Measurements from ENCODE around the gene EDIL3.

The EDIL3 gene

DNA sequence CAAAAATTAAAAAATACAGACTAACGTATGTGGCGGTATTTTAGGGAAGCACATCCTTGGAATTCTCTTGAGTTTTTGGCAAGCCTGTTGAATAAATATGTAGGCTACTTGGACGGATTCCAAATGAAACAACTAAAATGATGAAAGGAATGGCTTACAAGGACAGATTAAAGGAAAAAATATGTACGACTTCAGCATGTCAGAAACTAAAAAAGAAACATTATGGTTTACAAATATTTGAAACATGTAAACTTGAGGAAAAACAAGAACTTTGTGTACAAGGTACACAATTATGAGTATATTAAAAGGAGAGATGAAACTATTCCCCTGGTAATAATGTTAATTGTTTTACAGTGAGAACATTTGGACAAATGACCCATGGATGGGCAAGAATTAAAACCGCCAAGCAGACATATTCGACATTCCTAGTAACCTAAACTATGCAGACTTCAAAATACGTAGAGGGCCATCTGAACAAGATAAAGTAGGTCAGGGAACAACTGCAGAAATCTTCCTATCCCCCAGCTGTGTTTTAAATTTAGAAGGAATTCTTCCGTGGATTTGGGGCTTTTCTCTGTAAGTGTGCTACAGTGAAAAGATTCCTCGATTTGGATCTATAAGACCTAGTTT is 12.5 kb downstream of the EDIL3 start:
- no peak overlapping the region for H3K4me3 ChIP-seq (ENCODE audit: low read length in 2 of 2)
- H3K79me1 ChIP-seq (ENCODE audit: low read depth, low read length) = no peaks in the 10 kb centered on the region
- no peak for DNase-seq (ENCODE audit: low spot score)
- no peak overlapping the region for H2BK12ac ChIP-seq (ENCODE audit: low read length)
- H3K27ac ChIP-seq (replicated peaks; ENCODE audit: low read length) = no peak overlapping the region
- no peak overlapping the region for H3K4ac ChIP-seq (ENCODE audit: low read length)
- no peak overlapping the region for H3K18ac ChIP-seq (ENCODE audit: low read length)
- H3K23ac ChIP-seq (ENCODE audit: low read depth, low read length, poor library complexity) = no peak overlapping the region
- no CpG with 5 or more reads among the region's 9 CpGs for WGBS, 2 donors (ENCODE audit: extremely low coverage in 2 of 2, insufficient read length in 2 of 2, insufficient replicate concordance in 1 of 2)
- no peak overlapping the region for H2BK5ac ChIP-seq (ENCODE audit: low read length)
- H2AFZ ChIP-seq (ENCODE audit: low read length) = no peak overlapping the region
- no peak overlapping the region for H2BK15ac ChIP-seq (ENCODE audit: low read length)
- H3K14ac ChIP-seq (ENCODE audit: low read length) = no peak overlapping the region
- no peak overlapping the region for H4K8ac ChIP-seq (ENCODE audit: low read depth, low read length)
- no peaks in the 10 kb centered on the region for H3K4me1 ChIP-seq (ENCODE audit: control insufficient read depth in 2 of 2, insufficient read depth in 1 of 2, low read depth in 1 of 2, low read length in 2 of 2)
- no peaks in the 10 kb centered on the region for H3K9me3 ChIP-seq (replicated peaks in 1 of 2; ENCODE audit: control insufficient read depth in 2 of 2, insufficient read depth in 1 of 2, low read depth in 1 of 2, low read length in 2 of 2)
- H3K36me3 ChIP-seq (replicated peaks in 1 of 2; ENCODE audit: control insufficient read depth in 2 of 2, insufficient read depth in 2 of 2, low read length in 2 of 2) = no peaks in the 10 kb centered on the region
- no peak overlapping the region for H3K9ac ChIP-seq (ENCODE audit: low read depth, low read length, poor library complexity)
- H2BK120ac ChIP-seq (ENCODE audit: low read depth, low read length) = no peak overlapping the region
- H2AK5ac ChIP-seq (ENCODE audit: low read depth, low read length) = no peak overlapping the region
- H4K91ac ChIP-seq (ENCODE audit: low read depth, low read length, poor library complexity) = no peak overlapping the region
- H3K4me2 ChIP-seq (ENCODE audit: insufficient read depth, low read length, poor library complexity, severe bottlenecking) = no peak overlapping the region
- no peaks in the 10 kb centered on the region for H3K27me3 ChIP-seq (ENCODE audit: control insufficient read depth in 3 of 3, insufficient read depth in 3 of 3, low read depth in 1 of 3, low read length in 3 of 3)

GRCh38 chr5:84370176-84370575 is 14.5 kb downstream of the EDIL3 start:
- no peak for DNase-seq (ENCODE audit: low spot score)
- no peak overlapping the region for H2AK5ac ChIP-seq (ENCODE audit: low read depth, low read length)
- no peak overlapping the region for H4K91ac ChIP-seq (ENCODE audit: low read depth, low read length, poor library complexity)
- H2BK120ac ChIP-seq (ENCODE audit: low read depth, low read length) = no peak overlapping the region
- H3K27ac ChIP-seq (replicated peaks; ENCODE audit: low read length) = no peak overlapping the region
- no peaks in the 10 kb centered on the region for H3K36me3 ChIP-seq (replicated peaks in 1 of 2; ENCODE audit: control insufficient read depth in 2 of 2, insufficient read depth in 2 of 2, low read length in 2 of 2)
- no peaks in the 10 kb centered on the region for H3K4me1 ChIP-seq (ENCODE audit: control insufficient read depth in 2 of 2, insufficient read depth in 1 of 2, low read depth in 1 of 2, low read length in 2 of 2)
- H3K9ac ChIP-seq (ENCODE audit: low read depth, low read length, poor library complexity) = no peak overlapping the region
- H2BK5ac ChIP-seq (ENCODE audit: low read length) = no peak overlapping the region
- H3K27me3 ChIP-seq (ENCODE audit: control insufficient read depth in 3 of 3, insufficient read depth in 3 of 3, low read depth in 1 of 3, low read length in 3 of 3) = no peaks in the 10 kb centered on the region
- H2BK12ac ChIP-seq (ENCODE audit: low read length) = no peak overlapping the region
- H3K4me2 ChIP-seq (ENCODE audit: insufficient read depth, low read length, poor library complexity, severe bottlenecking) = no peak overlapping the region
- no peak overlapping the region for H3K23ac ChIP-seq (ENCODE audit: low read depth, low read length, poor library complexity)
- H2BK15ac ChIP-seq (ENCODE audit: low read length) = no peak overlapping the region
- H3K4me3 ChIP-seq (ENCODE audit: low read length in 2 of 2) = no peak overlapping the region
- no peak overlapping the region for H2AFZ ChIP-seq (ENCODE audit: low read length)
- H3K79me1 ChIP-seq (ENCODE audit: low read depth, low read length) = no peaks in the 10 kb centered on the region
- no peak overlapping the region for H3K18ac ChIP-seq (ENCODE audit: low read length)
- no CpG with 5 or more reads among the region's 2 CpGs for WGBS, 2 donors (ENCODE audit: extremely low coverage in 2 of 2, insufficient read length in 2 of 2, insufficient replicate concordance in 1 of 2)
- H3K9me3 ChIP-seq (replicated peaks in 1 of 2; ENCODE audit: control insufficient read depth in 2 of 2, insufficient read depth in 1 of 2, low read depth in 1 of 2, low read length in 2 of 2) = no peaks in the 10 kb centered on the region
- no peak overlapping the region for H4K8ac ChIP-seq (ENCODE audit: low read depth, low read length)
- H3K4ac ChIP-seq (ENCODE audit: low read length) = no peak overlapping the region
- no peak overlapping the region for H3K14ac ChIP-seq (ENCODE audit: low read length)

DNA sequence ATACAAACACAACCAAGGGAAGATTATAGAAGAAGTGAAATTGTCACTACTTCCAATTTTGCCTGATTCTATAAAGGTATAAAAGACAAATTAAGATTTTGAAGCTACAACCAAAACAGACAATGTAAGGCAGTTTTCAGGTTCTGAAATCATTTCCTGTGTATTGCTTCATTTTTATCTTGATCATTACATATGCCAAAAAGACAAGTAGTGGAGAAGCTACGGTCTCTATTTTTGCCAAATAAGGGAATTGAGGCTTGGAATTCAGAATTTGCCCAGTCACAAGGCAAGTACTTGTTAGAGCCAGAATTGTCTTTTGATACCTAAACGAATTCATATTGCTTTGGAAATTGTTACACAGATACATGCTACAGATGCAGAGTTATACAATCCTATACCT is 20.6 kb downstream of the EDIL3 start:
- no peak for DNase-seq (ENCODE audit: low spot score)
- H3K36me3 ChIP-seq (replicated peaks in 1 of 2; ENCODE audit: control insufficient read depth in 2 of 2, insufficient read depth in 2 of 2, low read length in 2 of 2) = no peaks in the 10 kb centered on the region
- H2AK5ac ChIP-seq (ENCODE audit: low read depth, low read length) = no peak overlapping the region
- H3K79me1 ChIP-seq (ENCODE audit: low read depth, low read length) = no peaks in the 10 kb centered on the region
- H2BK12ac ChIP-seq (ENCODE audit: low read length) = no peak overlapping the region
- WGBS, 2 donors (ENCODE audit: extremely low coverage in 2 of 2, insufficient read length in 2 of 2, insufficient replicate concordance in 1 of 2) = no CpG with 5 or more reads among the region's 2 CpGs
- H2BK120ac ChIP-seq (ENCODE audit: low read depth, low read length) = no peak overlapping the region
- H3K27ac ChIP-seq (replicated peaks; ENCODE audit: low read length) = no peak overlapping the region
- H3K14ac ChIP-seq (ENCODE audit: low read length) = no peak overlapping the region
- H4K91ac ChIP-seq (ENCODE audit: low read depth, low read length, poor library complexity) = no peak overlapping the region
- no peak overlapping the region for H3K18ac ChIP-seq (ENCODE audit: low read length)
- no peaks in the 10 kb centered on the region for H3K9me3 ChIP-seq (replicated peaks in 1 of 2; ENCODE audit: control insufficient read depth in 2 of 2, insufficient read depth in 1 of 2, low read depth in 1 of 2, low read length in 2 of 2)
- no peak overlapping the region for H3K4me2 ChIP-seq (ENCODE audit: insufficient read depth, low read length, poor library complexity, severe bottlenecking)
- H2BK5ac ChIP-seq (ENCODE audit: low read length) = no peak overlapping the region
- no peaks in the 10 kb centered on the region for H3K27me3 ChIP-seq (ENCODE audit: control insufficient read depth in 3 of 3, insufficient read depth in 3 of 3, low read depth in 1 of 3, low read length in 3 of 3)
- H3K9ac ChIP-seq (ENCODE audit: low read depth, low read length, poor library complexity) = no peak overlapping the region
- H3K4ac ChIP-seq (ENCODE audit: low read length) = no peak overlapping the region
- no peak overlapping the region for H3K23ac ChIP-seq (ENCODE audit: low read depth, low read length, poor library complexity)
- H4K8ac ChIP-seq (ENCODE audit: low read depth, low read length) = no peak overlapping the region
- no peak overlapping the region for H2BK15ac ChIP-seq (ENCODE audit: low read length)
- no peak overlapping the region for H3K4me3 ChIP-seq (ENCODE audit: low read length in 2 of 2)
- no peak overlapping the region for H2AFZ ChIP-seq (ENCODE audit: low read length)
- no peaks in the 10 kb centered on the region for H3K4me1 ChIP-seq (ENCODE audit: control insufficient read depth in 2 of 2, insufficient read depth in 1 of 2, low read depth in 1 of 2, low read length in 2 of 2)

DNA sequence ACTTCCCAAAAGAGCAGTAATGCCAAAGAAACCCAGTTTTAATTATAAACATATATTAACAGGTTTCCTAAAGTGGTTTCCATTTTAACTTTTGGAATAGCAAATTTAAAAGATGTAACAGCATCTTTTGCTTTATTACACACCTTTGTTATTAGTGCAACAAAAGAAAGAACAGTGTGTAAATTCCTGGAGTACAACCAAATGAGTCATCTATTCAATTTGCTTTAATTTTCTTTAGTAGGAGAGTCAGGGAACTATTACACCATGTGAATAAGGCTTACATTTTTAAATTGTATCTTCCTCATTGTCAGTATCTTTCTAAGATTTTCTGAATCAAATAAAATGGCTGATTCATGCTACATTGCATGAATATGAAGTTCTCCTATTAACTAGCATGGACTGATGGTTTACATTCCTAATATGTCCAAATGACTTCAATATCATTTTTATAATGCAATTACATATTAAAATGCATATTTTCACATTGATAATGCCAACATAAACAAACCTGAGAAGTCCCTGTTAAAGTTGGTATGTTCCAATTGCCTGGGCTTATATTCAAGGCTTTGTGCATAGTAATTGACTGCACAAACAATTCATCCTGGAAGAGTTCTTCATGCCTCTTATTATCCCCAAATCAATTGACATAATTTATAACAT is 22.5 kb downstream of the EDIL3 start:
- Histone ChIP-seq H2BK15ac (ENCODE audit: low read length) (no peak overlapping the region), H3K9ac (ENCODE audit: low read depth, low read length, poor library complexity) (no peak overlapping the region), H4K8ac (ENCODE audit: low read depth, low read length) (no peak overlapping the region), H2BK120ac (ENCODE audit: low read depth, low read length) (no peak overlapping the region), H4K91ac (ENCODE audit: low read depth, low read length, poor library complexity) (no peak overlapping the region), H2AK5ac (ENCODE audit: low read depth, low read length) (no peak overlapping the region), H3K27ac (replicated peaks; ENCODE audit: low read length) (no peak overlapping the region), H3K23ac (ENCODE audit: low read depth, low read length, poor library complexity) (no peak overlapping the region), H3K27me3 (ENCODE audit: control insufficient read depth in 3 of 3, insufficient read depth in 3 of 3, low read depth in 1 of 3, low read length in 3 of 3) (no peaks in the 10 kb centered on the region), H3K36me3 (replicated peaks in 1 of 2; ENCODE audit: control insufficient read depth in 2 of 2, insufficient read depth in 2 of 2, low read length in 2 of 2) (no peaks in the 10 kb centered on the region), H2BK5ac (ENCODE audit: low read length) (no peak overlapping the region), H3K18ac (ENCODE audit: low read length) (no peak overlapping the region), H3K79me1 (ENCODE audit: low read depth, low read length) (no peaks in the 10 kb centered on the region), H3K9me3 (replicated peaks in 1 of 2; ENCODE audit: control insufficient read depth in 2 of 2, insufficient read depth in 1 of 2, low read depth in 1 of 2, low read length in 2 of 2) (no peaks in the 10 kb centered on the region), H2BK12ac (ENCODE audit: low read length) (no peak overlapping the region), H3K4me3 (ENCODE audit: low read length in 2 of 2) (no peak overlapping the region), H3K4ac (ENCODE audit: low read length) (no peak overlapping the region), H3K4me2 (ENCODE audit: insufficient read depth, low read length, poor library complexity, severe bottlenecking) (no peak overlapping the region), H3K14ac (ENCODE audit: low read length) (no peak overlapping the region), H2AFZ (ENCODE audit: low read length) (no peak overlapping the region), H3K4me1 (ENCODE audit: control insufficient read depth in 2 of 2, insufficient read depth in 1 of 2, low read depth in 1 of 2, low read length in 2 of 2) (no peaks in the 10 kb centered on the region)
- DNase-seq (ENCODE audit: low spot score) = no peak

Data from neuronal stem cell (in vitro differentiated cells).